ENCODE data around the gene APOBEC3A.
A peak's percentile ranks its signal among the peaks of the same experiment; 100 is the strongest.
"Not testable (repeated sequence)": the region's sequence is repeated elsewhere in the genome, so short reads cannot be mapped to it uniquely, and the experiment has no call there.

Gene APOBEC3A

DNA sequence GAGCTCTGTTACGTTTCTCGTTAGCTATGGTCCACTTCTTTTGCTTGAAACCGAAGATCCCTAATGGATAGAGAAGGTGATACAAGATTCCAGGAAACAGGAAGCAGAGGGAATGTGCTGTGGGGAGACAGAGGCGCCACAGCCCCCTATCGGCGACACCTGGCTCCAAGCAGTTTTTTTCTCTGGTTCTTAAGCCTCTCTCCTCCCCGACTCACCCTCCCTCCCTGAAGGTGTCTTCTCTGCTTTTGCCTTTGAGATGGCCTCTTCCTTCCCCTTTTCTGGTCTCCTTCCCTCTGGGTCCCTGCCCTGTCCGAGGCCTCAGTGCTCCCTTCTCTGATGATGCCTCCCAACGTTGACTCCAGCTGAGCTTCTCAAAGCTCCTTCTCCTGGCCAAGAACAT, 14.2 kb upstream of the APOBEC3A start:
- DNase-seq (ENCODE audit: low spot score), result peak; percentile 19

DNA sequence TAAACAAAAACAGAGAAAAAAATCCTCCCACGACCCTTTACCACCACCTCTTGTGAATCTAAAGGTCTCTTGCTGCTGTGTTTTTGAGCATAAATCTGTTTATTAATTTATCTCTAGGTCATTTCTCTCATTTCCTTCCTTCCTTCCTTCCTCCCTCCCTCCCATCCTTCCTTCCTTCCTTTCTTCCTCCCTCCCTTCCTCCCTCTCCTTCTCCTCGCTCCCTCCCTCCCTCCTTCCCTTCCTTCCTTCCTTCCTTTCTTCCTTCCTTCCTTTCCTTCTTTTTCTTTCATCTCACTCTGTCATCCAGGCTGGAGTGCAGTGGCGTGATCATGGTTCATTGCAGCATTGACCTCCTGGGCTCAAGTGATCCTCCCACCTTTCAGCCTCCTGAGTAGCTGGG, 13.5 kb upstream of the APOBEC3A start:
- no peak for DNase-seq (ENCODE audit: low spot score)

DNA sequence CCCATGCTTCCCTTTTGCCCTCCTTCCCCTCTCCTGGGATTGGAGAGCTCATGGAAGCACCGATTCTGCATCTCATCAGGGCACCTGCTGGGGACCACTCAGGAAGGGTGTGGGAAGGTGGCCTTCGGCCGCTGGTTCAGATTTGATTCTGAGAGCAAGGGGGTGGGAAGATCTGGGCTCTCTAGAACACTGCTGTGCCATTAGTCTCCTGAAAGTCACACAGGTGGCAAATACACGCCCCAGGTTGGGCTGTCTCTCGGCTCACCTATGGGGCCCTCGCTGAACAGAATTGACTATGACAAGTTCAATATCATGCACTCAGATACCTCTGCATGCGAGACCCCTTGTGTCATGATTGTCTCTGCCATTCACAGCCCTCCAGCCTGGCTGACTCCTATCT, 12.8 kb upstream of the APOBEC3A start:
- DNase-seq (ENCODE audit: low spot score), result no peak

DNA sequence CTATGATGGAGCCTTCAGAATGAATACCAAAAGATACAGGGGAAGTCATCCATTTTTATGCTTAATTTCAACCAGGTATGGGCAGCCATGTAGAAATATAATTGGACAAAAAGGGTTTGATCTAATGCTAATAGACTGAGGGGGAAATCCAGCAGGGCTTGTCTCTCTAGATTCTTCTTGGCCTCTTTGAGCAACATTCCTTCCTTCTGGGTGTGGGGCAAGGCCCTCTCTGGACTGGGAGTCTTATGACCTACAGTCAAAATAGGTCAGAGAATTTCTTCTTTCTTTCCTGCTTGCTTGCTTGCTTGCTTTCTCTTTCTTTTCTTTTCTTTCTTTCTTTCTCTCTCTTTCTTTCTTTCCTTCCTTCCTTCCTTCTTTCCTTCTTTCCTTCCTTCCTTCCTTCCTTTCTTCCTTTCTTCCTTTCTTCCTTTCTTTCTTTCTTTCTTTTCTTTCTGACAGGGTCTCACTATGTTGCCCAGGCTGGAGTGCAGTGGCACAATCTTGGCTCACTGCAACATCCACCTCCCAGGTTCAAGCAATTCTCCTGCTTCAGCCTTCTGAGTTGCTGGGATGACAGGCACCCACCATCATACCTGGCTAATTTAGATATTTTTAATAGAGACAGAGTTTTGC, 11.6 kb upstream of the APOBEC3A start:
- not testable (repeated sequence) for DNase-seq (ENCODE audit: low spot score)

DNA sequence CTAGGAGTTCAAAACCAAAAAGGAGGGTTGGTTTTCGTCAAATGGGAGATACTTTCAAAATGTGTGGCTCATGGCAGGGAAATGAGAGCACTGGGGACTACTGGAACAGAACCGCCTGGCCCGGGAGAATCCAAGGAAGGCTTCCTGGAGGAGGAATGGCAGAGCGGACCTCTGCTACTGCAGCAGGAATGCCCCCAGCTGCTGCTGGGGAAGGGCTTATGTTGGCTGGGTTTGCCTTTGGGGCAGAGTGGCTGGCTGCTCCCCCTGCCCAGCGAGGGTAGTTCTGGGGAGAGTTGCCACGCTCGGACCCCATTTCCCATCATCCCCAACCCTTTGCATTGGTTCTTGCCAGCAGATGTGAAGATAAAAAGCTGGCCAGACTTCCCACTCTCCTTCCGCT, 10.6 kb upstream of the APOBEC3A start:
- no peak for DNase-seq (ENCODE audit: low spot score)

DNA sequence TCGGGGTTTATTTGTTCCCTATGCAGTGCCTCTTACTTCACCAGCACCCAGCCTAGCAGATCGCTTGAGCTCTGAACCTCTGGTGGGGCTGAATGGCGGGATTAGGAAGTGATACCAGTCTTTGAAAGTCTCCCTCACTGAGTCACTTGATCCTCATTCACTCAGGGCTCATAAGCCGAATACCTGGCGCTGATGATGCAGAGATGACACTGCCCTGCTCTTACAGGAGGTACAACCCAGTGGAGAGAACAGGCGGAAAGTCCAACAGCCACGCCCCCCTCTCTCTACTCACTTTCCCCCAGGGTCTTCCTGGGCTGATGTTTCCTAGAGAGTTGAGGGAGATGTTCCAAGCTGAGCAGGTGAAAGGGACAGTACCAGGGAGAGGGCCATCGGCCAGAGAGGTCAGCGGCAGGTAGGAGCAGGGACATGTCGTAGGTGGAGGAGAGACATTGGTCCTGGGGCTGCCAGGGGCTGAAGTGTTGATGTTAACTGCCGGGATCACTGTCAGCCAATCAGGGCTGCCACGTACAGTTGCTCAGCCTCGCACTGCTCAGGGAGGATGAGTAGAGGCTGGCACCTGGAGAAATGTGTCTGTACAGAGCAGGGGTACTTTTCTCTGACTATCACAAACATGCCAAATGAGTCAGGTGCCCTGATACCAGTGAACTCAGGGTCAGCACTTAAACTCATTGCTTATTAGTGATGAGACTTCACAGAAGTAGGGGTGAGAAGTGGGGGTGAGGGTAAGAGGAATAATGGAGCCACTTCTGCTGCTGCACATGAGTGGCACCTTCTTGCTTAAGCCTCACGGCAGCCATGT, 9.9 kb upstream of the APOBEC3A start:
- peak; percentile 57 for DNase-seq (ENCODE audit: low spot score)

DNA sequence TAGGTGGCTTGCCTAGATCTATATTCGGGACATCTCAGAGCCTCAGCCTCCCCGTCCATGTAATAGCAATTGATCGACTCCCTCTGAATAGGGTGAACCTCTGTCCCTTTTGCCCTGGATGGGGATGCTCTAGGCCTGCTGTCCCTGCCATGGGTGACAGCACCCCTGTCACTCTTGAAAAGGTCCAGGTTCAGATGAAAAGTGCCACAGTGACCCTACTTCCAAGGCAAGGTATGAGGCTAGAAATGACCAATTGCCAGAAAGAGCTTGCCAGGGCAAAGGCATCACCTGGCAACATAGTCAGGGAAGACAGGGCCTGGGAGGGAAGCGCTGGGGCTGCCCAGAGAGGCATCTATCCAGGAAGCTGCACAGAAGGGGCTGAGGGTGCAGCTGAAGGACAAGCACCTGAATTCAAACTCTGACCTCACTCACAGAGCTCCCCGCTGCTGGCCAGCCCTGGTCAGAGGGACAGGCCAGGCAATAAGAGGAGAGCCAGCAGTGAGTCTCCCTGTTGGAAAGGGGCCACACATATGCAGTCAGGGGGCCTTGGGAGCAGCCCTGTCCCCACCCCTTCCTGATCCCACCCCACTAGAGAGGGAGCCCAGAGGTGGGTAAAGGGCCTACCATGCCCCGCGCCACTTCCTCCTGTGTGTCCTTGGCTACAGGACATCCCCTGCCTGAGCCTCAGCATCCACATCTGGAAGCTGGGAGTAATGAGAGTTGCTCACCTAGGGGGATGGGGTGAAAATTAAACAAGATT, 9.0 kb upstream of the APOBEC3A start:
- no peak for DNase-seq (ENCODE audit: low spot score)

DNA sequence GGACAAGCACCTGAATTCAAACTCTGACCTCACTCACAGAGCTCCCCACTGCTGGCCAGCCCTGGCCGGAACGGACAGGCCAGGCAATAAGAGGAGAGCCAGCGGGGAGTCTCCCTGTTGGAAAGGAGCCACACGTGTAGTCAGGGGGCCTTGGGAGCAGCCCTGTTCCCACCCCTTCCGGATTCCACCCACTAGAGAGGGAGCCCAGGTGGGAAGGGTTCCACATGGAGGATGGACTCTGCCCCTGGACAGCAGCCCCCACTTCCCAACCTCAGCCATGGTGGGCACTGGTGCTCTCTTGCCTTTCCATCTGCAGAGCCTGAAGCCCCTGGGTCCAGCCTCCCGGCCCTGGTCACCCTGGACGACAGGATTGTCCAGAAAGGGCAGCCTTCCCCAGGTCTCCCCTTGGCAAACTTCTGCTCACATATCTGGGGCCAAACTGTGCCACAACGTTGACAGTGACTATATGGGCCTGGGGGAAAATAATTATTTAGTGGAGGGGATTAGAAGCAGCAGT, 7.5 kb upstream of the APOBEC3A start:
- DNase-seq (ENCODE audit: low spot score), result no peak

DNA sequence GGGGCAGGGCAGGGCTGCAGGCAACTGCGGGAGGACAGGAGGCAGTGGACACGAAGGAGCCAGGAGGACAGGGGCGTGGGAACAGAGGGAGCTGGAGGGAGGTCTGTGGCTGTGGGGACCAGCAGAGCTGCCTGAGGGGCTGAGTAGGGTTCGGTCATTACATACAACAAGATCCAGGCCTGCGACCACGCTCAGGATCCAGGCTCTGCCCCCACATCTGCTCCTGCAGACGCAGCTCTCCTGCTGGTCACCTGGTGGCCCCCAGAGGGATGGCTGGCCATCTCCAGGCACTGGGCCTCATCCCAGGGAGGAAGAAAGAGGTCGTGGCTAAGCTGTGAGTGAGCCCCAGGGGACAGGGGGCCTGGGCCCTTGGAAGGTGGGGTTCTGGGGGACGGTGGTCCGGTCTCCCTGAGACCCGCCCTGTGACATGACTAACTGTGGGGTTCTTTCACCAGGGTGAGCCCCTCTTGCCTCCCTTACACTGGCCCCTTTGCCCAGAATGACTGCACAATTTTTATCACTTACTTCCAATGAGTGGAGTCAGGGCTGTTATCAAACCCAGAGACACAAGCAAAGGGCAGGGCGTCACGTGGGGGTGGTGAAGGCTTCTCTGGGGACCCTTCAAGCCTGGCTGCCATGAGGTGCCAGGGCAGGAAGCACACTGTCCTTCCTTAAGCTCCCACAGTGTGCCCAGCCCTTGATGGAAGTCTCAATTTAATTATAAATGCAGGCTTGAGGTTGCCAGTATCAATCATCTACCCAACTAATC, 6.7 kb upstream of the APOBEC3A start:
- DNase-seq (ENCODE audit: low spot score), result no peak

DNA sequence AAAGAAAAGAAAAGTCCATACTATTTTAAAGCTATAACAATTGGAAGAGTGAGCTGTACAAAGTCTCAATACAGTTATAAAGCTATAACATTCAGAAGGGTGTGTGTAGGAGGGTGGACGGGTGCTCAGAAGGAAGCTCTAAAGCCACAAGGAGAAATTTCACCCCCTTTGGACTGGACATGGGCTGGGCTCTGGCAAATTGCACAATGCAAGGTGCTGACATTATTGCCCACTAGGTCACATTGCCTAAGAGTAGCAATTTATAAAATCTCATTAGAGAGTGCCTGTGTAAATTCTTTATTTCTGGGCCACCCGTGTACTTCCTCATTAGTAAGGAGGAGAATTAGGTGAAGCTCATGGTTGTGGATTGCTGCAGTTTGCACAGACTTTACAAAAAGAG, 5.7 kb upstream of the APOBEC3A start:
- no peak for DNase-seq (ENCODE audit: low spot score)

DNA sequence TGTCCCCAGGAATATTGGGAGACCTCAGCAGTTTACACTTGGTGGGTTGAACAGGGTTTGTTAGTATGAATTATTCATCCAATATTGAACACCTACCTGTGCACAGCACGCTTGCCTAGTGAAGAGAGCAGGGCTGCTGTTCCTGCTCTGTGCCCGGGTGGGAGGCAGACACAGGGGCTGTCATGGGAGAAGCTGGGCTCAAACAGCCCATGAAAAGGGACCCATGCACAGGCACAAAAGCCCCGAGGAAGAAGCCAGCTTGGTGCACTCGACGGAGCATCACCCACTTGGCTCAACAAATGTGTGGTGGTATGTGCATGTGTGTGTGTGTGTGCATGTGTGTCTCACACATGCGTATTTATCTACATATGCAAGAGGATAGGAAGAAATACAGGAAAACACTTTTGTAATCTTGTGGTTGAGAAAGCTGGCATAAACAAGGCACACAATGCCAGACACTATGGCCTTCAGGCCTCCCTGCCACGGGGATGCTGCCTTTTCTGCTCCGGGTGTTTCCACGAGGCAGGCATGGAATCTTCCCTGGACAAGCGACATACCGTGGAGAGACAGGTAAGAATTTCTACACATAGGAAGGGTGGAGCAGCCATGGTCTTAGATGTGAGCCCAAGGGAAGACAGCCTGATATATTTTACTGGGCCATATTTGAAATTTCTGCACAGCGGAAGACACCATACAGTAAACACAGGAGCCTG, 5.0 kb upstream of the APOBEC3A start:
- no peak for DNase-seq (ENCODE audit: low spot score)

DNA sequence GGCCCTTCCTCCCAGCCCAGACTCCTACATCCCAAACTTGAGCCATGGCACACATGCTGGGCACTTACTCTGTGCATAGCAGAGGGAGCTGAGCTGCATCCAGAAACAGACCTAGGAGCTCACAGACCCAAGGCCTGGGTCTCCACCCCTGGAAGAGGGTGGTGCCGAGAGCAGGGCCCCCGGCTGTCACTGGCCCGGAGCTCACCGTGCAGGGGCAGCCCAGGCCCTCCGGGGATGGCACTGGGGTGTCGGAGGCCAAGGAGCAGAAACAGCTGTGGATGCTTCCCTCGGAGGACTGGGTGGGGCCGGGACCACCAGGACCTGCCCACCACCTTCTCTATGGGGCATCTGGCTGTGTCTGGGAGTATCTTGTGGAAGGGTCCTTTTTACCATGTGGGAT, 4.3 kb upstream of the APOBEC3A start:
- no peak for DNase-seq (ENCODE audit: low spot score)

DNA sequence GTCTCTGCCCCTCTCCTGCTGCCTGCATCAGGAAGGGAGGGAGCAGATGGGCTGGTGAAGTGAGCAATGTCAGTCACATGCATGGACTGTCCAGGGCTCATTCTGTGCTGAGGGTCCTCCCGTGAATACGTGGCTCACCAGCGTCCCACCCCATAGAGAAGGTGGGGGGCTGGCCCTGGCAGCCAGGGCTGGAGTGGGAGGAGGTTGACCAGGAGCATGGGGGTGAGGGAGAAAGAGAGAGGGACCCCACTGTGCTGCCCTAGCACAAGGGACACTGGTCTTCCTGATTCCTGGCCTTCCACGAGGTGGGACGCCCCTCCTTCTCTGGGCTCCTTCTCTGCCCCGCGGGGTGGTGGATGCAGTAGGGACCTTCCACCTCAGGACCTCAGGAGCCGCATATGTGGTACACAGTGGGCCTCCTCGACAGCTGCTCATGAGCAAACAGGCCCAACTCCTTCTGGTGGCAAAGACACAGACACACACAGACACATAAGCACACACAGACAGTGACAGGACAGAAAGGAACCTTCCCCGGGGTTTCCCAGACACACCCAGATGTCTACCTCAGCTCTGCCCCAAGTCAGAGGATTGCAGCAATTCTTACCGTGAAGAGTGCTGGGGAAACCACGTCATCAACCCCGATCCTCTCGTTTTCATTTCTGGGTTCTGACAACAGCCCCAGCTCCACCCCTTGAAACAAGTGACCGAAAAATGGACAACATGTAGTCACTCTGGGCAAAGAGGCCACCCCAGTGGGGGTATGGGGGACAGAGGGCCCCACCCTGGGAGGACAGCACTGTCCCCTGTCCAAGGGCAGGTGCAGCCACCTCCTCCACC, 3.6 kb upstream of the APOBEC3A start:
- peak; percentile 38 for DNase-seq (ENCODE audit: low spot score)

DNA sequence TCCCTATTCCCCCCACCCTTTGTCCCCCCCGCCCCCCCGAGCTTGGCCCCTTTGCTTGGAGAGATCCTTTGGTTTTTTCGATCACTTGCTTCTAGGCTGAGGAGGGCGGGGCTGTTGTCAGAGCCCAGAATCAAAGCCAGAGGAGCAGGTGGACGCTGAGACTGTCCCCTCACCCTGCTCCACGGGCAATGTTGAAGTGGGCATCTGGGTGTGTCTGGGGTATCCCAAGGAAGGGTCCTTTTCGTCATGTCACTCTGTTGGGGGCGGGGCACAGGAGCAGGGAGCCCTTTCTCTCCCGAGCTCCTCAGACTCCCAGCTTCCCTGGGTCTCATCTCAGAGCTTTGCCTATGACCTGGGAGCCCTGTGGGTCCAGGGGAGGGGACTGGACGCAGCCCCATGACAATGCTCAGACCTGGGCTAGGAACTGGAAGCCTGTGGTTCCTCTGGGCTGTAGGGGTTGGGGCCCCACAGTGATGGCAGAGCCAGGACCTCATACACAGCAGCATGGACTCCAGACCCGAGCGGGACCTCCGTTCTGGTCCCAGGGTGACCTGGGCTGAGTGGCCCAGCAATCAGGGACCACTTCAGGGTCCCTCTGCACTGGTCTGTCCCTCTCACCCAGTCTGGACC, 2.9 kb upstream of the APOBEC3A start:
- DNase-seq (ENCODE audit: low spot score), result no peak

DNA sequence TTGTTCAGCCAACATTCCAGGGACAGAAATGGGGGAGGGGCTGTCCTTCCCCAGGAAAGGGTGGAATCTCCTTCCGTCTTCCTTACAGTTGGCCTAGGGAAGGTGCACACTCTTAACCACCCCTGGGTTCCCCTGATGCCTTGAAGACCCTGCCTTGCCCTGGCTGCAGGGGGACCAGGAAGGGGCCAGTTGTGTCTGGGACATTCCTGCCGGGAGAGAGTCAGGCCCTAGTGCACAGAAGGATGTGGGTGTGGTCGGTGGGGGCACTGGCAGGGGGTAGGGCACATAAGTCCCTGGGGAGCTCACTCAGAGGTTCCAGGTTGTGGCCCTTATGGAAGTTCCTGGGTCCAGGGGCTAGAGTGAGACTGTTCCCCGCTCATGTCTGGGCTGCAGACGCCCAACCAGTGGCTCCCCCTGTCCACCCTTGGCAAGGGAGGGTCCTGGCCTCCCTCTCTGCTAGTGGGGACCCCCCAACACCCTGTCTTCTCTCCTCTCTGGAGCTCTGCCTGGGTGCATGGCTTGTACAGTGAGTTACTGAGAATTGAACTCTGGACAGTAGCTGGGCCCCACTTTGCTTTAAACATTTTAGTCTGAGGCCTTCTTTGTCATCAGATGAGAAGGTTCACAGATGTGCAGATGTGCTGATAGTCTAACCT, 2.0 kb upstream of the APOBEC3A start:
- DNase-seq (ENCODE audit: low spot score), result no peak

DNA sequence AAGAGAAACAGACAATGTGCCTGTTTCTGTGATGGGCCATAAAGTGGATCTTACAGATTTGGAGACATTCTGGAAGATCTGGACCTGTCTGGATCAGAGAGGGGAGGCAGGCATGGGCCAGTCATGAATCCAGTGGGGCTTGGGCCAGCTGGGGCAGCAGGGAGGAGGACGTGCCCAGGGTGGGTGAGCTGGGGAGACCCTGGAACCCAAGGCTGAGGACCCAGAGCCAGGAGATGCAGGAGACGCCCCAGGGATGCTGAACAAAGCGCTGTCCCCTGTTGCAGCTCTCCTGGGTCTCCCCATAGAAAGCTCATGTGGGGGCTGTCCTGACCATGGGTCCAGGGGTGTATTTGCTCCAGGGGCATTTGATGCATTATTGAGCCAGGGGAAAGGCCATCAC, 1.5 kb upstream of the APOBEC3A start:
- DNase-seq (ENCODE audit: low spot score), result no peak

DNA sequence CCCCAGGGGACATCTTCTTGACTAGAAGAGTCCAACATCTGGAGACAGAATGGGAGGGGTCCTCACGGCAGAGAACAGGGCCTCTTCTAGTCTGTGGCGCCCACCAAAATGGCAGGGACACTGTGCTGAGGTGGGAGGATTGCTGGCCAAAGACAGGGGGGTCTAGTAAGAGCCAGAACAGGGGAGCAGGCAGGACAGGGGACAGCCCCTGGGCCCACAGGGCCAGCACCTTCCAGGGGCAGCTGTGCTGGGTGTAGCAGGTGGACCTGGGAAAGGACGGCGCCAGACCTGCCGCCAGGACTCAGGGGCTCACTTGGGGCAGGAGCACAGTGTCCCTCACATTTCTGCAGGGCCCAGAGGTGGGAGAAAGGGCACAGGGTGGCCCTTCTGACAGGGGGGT, 858 bp upstream of the APOBEC3A start:
- DNase-seq (ENCODE audit: low spot score), result no peak

DNA sequence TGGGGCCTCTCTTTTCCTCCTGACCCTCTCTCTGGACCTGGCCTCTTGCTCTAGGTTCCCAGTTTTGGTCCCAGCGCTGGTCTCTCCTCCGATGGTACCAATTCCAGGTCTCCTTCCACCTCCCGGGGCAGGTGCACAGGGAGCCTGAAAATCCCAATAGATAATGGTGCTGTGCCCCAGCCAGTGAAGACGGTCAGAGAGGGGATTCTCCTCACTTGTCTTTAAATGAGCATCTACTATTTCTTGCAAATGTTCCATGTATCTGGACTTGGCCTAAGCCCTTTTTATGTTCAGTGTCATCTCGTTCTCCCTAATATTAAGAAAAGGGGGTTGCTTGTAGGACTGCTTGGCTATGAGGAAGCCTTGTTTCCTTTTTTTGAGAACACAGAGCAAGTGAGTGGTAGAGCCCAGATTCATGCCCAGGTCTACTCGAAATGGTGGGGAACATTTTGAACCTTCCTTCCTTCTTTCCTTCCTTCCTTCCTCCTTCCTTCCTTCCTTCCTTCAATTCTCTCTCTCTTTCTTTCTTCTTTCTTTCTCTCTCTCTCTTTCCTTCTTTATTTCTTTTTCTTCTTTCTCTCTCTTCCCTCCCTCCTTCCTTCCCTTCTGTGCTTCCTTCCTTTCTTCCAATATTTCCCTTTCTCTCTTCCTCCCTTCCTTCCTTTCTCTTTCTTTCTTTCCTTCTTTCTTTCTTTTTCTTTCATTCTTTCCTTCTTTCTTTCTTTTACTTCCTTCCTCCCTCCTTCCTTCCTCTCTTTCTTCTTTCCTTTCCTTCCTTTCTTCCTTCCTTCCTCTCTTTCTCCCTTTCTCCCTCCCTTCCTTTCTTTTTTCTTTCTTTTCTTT, 620 bp downstream of the APOBEC3A start:
- DNase-seq (ENCODE audit: low spot score), result no peak

DNA sequence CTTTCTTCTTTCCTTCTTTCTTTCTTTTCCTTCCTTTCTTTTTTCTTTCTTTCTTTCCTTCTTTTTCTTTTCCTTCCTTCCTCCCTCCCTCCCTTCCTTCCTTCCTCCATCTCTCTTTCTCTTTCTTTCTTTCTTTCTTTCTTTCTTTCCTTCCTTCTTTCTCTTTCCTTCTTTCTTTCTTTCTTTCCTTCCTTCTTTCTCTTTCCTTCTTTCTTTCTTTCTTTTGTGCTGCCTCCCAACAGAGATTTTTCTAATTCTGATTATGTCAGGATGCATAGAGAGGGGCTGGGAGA, 1.2 kb downstream of the APOBEC3A start:
- not testable (repeated sequence) for DNase-seq (ENCODE audit: low spot score)
